Measurements from ENCODE around the gene CLDN20. TPM values are rescaled to one million over a fixed set of nuclear protein-coding genes. Genes with fewer than 3 reads are reported as not detected.

The CLDN20 gene
- total and polyA plus RNA-seq, 2 of the 8 experiments (the other 6 are each of a cell fraction or from before 2014, with no cell fraction given): not detected

GRCh38 chr6:155257796-155258195 is 6.0 kb upstream of the CLDN20 start:
- peaks cover 2 to 3% of the 10 kb centered on the region in 2 experiments for H4K20me1 ChIP-seq (replicated peaks in 1 of 2; ENCODE audit: control insufficient read depth in 1 of 2, insufficient read depth in 2 of 2, low read length in 2 of 2)
- no peak overlapping the region for H2AK5ac ChIP-seq (ENCODE audit: low read depth, low read length)
- H4K8ac ChIP-seq (ENCODE audit: extremely low read depth, insufficient read depth, low read length): no peak overlapping the region
- H2BK15ac ChIP-seq (ENCODE audit: low read length): no peak overlapping the region
- H3K27me3 ChIP-seq (replicated peaks in 1 of 4; ENCODE audit: control insufficient read depth in 3 of 4, extremely low read depth in 1 of 4, insufficient read depth in 3 of 4, low read length in 3 of 4): no peaks in the 10 kb centered on the region
- H3K23ac ChIP-seq (ENCODE audit: insufficient read length): no peak overlapping the region
- no peak overlapping the region for H4K91ac ChIP-seq (replicated peaks; ENCODE audit: insufficient read length, low read length)
- 89% methylated on average over 9 of the region's 9 CpGs; no CpG with 5 or more reads in 1 of the 2 experiments for WGBS, 2 experiments (ENCODE audit: extremely low coverage in 1 of 2, insufficient coverage in 1 of 2, insufficient read length in 1 of 2, insufficient replicate concordance in 2 of 2, low coverage in 1 of 2, low lambda C conversion rate in 2 of 2, missing lambda C conversion rate in 1 of 2)
- no peak overlapping the region for H2BK20ac ChIP-seq (ENCODE audit: low read length)
- no peaks in the 10 kb centered on the region for H3K9me3 ChIP-seq (ENCODE audit: insufficient read depth in 2 of 2, low read depth in 1 of 2, low read length in 1 of 2)
- H3K14ac ChIP-seq (ENCODE audit: insufficient read length): no peak overlapping the region
- H2BK5ac ChIP-seq (ENCODE audit: low read depth, low read length): no peak overlapping the region
- ChIA-PET CTCF (ENCODE audit: partially characterized antibody) (interaction anchor here (0.7 to 6.4 kb wide), 5 partner anchors 12 to 390 kb away, joined by 3 to 72 read pairs (median 4); no protein-coding TSS in a partner anchor), POLR2A (ENCODE audit: partially characterized antibody) (no interaction called here)
- H3K18ac ChIP-seq (ENCODE audit: extremely low read depth, low read length): no peak overlapping the region
- no peak overlapping the region for H3K4me3 ChIP-seq (ENCODE audit: extremely low read depth in 1 of 4, insufficient read depth in 2 of 4, low read depth in 3 of 4, low read length in 4 of 4)
- no peak overlapping the region for H2BK12ac ChIP-seq (ENCODE audit: low read depth, low read length)
- no peak overlapping the region for H3K4me2 ChIP-seq (ENCODE audit: insufficient read depth in 1 of 2, low read depth in 2 of 2, low read length in 2 of 2)
- no peak for FAIRE-seq
- no peaks in the 10 kb centered on the region for H3K23me2 ChIP-seq (ENCODE audit: low read depth, low read length)
- H2BK120ac ChIP-seq (replicated peaks; ENCODE audit: low read depth, low read length): no peak overlapping the region
- H3K9ac ChIP-seq (replicated peaks in 1 of 4; ENCODE audit: extremely low read depth in 1 of 4, low read depth in 3 of 4, low read length in 3 of 4): no peak overlapping the region
- H2AFZ ChIP-seq (ENCODE audit: low read length): no peak overlapping the region
- peaks cover 12 to 74% (median 43%) of the 10 kb centered on the region in 4 experiments for H3K36me3 ChIP-seq (ENCODE audit: control insufficient read depth in 2 of 4, insufficient read depth in 4 of 4, low read length in 3 of 4)
- no peaks in the 10 kb centered on the region for H3K79me2 ChIP-seq (ENCODE audit: control insufficient read depth in 1 of 2, insufficient read depth in 2 of 2, low read length in 2 of 2)
- no peak overlapping the region for H3K27ac ChIP-seq (ENCODE audit: low read depth, low read length)
- TF ChIP-seq CBX8 (IDR thresholded peaks at IDR 0.05; ENCODE audit: borderline replicate concordance, low read depth, low read length) (no peak), SIN3A (conservative IDR thresholded peaks at IDR 0.05 in 1 of 2, IDR thresholded peaks at IDR 0.05 in 1 of 2; ENCODE audit: low read depth in 1 of 2, low read length in 2 of 2) (no peak), BCL11A (IDR thresholded peaks at IDR 0.05; ENCODE audit: low read depth in 2 of 2, low read length in 2 of 2) (no peak), GTF2F1 (IDR thresholded peaks at IDR 0.05; ENCODE audit: borderline replicate concordance, low read depth, low read length) (no peak), POU5F1 (IDR thresholded peaks at IDR 0.05; ENCODE audit: low read depth, low read length) (no peak), GABPA (IDR thresholded peaks at IDR 0.05; ENCODE audit: borderline replicate concordance, insufficient read depth, low read length) (no peak)
- no peaks in the 10 kb centered on the region; the same call in 1 of the 2 replicates for H3K79me1 ChIP-seq (ENCODE audit: low read depth, low read length)
- no peak overlapping the region for H3K4ac ChIP-seq (replicated peaks; ENCODE audit: insufficient read length, low read depth, low read length)
- H3K56ac ChIP-seq (replicated peaks; ENCODE audit: insufficient read length, low read depth, low read length): no peak overlapping the region
- peaks cover 2 to 11% (median 4%) of the 10 kb centered on the region in 4 experiments; a peak in 3 of 7 replicates for H3K4me1 ChIP-seq (replicated peaks in 1 of 4; ENCODE audit: control insufficient read depth in 3 of 4, insufficient read depth in 4 of 4, low read length in 3 of 4)
- no peak overlapping the region for H4K5ac ChIP-seq (ENCODE audit: insufficient read length, low read depth, low read length)
- DNase-seq (ENCODE audit: low read depth in 1 of 2, low spot score in 2 of 2): no peak

All from H1 (cell line).